Ecto neural progenitor cell (in vitro differentiated cells): ENCODE results near the gene STYX.

Experiments used
- DNase-seq: peaks from one replicate; pipeline ENCODE4 v3.0.0-alpha.2; 2018; ENCODE audit warnings: low spot score

The STYX gene

DNA sequence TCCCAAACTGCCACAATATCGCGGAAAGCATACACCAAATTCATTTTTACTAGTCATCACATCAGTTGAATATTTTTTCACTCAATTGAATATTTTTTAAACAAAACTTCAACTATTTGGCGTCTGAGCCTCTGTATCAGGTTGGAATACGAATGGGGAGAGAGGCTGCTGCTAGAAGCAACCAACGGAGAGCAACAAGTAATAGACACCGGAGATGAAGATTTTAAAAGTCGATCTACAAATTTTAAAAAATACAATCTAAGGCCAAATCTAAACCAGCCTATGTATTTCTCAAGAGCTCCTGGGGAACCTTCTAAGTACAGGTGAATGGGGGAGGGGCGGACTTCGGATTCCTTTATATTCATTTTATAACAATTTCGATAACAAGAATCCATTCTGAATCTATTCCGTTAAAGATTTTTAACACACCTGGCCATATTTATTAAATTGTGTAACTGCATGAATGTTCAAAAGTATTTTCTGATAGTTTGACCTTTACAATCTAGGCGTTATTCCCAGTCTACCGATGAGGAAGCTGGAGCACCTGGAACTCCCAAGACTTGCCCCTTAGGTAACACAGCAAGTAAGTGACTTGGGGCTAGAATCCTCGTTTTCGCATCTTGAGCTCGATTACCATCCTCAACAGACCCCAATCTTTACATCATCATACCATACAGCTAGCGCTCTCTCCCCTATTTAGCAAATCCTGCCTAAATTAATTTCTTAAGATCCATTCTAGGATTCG is 60.2 kb downstream of the STYX start:
- DNase-seq, result no peak

DNA sequence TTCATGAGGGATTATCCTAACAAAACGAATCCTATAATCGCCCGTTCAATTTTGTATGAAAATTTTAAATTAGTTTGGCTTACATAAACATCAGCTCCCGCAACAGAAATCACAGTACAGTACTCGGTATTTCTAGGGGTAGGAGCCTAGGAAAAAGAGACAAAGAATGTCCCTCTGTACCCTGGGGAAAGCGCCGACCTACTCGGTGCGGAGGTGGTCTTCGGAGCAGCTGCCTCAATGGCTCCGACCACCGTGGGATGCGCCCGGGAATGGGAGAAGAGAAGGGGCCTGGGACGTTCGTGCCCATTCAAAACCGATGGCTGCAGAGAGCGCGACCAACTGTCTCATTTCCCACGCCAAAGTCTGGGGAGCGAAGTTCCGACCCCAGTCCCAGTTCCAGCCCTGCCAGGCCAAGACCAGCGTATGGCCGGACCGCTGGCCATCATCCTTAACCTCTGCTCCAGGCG is 60.8 kb downstream of the STYX start:
- no peak for DNase-seq

DNA sequence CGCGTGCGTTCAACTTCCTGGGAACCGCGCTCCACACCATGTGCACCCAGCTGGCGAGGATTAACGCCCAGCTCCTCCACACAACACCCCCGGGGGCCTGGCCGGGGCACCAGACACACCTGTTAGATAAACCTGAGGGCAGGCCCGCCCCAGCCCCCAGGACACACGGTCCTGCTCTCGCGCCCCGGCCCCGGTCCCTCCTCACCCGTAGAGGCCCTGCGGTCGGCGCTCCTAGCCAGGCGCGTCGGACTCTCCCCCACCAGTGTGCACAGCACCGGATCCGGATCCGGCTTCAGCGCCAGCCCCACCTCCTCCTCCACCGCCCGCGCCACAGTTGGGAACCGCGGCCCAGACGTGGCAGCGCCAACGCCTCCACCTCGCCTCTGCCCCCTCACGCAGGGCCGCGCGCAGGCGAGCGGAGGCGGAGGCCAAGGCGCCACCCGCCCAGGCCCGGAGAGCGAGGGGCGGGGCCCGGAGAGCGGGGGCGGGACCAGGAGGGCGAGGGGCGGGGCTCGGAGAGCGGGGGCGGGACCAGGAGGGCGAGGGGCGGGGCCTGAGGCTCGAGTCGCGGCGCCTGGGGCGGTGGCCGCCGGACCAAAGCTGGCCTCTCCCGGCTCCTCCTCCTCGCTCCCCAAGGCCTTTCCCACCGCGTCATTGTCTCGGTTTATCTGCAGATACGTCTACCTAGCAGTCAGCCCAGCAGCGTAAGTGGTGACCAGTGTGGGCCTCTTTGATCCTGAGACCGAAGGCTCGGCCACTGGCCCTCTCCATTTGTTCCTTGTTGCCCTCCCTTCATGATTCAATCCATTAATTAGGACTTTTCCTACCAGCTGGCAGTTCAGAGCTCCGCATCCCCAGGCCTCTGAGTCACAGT is 61.5 kb downstream of the STYX start, which contains the start of gene GNPNAT1:
GNPNAT1 (minus strand) TSS at position 385 of the 874 bp plus-strand sequence. CDS start 6,957 bp downstream, outside the sequence.
- peak; percentile 95 for DNase-seq

DNA sequence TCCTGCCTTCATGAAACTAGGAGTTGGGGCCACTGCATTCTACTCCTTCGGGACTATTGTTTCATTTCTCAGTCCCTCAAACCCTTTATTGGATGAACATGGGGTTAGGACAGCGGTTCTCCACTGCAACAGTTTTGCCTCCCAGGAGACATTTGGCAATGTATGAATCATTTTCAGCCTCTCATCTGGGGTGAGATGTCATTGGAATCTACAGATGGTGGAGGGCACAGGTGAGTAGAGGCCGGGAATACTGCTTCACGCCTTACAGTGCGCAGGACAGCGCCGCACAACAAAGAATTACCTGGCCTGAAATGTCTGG is 62.1 kb downstream of the STYX start:
- DNase-seq, result no peak

DNA sequence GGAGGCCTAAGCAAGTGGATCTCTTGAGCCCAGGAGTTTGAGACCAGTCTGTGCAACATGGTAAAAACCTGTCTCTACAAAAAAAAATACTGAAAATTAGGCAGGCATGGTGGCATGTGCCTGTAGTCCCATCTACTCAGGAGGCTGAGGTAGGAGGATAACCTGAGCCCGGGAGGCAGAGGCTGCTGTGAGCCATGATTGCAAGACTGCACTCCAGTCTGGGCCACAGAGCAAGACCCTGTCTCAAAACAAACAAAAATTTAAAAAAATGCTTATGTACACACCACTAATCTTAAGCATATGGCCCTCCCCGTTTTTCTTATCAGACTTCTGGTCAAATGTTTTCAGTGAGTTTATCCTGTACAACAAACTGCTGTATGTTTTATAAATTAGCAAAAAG is 63.1 kb downstream of the STYX start:
- DNase-seq, result no peak

- DNase-seq, result no peak
Observed at GRCh38 chr14:52797653-52798052, 67.7 kb downstream of the STYX start.

GRCh38 chr14:52798826-52799225 is 68.9 kb downstream of the STYX start:
- no peak for DNase-seq

DNA sequence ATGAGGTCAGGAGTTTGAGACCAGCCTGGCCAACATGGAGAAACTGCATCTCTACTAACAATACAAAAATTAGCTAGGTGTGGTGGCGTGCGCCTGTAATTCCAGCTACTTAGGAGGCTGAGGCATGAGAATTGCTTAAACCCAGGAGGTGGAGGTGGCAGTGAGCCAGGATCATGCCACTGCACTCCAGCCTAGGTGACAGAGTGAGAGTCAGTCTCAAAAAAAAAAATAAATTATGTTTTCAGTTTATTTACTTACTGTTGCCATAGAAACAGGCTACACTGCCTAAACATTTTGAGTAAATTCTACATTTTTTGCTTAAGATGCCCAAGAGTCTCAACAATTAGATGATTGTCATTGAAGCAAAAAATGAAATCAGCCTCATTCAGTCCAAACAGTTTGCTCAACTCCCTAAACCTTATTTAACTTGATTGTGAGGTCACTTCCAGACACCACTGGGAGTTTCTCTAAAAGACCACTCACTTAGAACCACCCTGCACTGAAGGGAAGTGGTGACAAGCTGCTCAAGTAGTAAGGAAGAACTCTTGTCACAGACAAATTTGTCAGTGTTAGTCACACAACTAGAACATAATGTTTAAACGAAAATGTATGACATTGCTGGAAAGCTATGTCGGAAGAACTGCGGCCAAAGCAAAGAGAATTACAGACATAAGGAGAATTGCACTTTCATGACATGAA is 71.2 kb downstream of the STYX start:
- DNase-seq, result no peak

DNA sequence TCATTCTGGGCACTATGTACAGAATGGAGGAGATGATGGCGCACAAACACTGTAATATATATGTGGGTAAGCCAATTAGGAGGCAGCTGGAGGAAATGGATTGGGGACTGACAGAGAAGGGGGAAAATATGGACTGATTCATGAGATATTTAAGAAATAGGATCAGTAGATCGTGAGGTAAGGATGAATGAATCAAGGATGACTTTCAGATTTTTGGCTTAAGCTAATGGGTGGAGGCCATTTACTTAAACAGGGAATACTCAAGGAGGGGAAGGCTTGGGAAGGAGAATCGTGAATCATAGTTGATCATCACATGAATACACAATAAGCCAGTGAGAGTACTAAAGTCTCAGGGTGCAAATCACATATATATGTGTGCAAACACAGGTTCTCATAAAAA is 72.6 kb downstream of the STYX start:
- no peak for DNase-seq

GRCh38 chr14:52806115-52806514 is 76.1 kb downstream of the STYX start:
- DNase-seq, result no peak

- no peak for DNase-seq
Observed at GRCh38 chr14:52808101-52808500, 78.1 kb downstream of the STYX start.

GRCh38 chr14:52821805-52822250 is 91.9 kb downstream of the STYX start:
- DNase-seq, result no peak

GRCh38 chr14:52824462-52824861 is 94.5 kb downstream of the STYX start:
- DNase-seq, result no peak
